NCI-H2081 (cell line): ENCODE results near the gene DCLK1.
A peak's percentile ranks its signal among the peaks of the same experiment; 100 is the strongest.

Experiments
- DNase-seq, 2 experiments: peaks; one replicate each; lab custom pipeline; 2025; lab: John Stamatoyannopoulos, UW

The DCLK1 gene

GRCh38 chr13:35945368-35945767, 185.8 kb downstream of the DCLK1 start:
- no peak for DNase-seq

- DNase-seq: no peak
Observed at GRCh38 chr13:35941374-35941773, 189.8 kb downstream of the DCLK1 start.

- no peak for DNase-seq
Observed at GRCh38 chr13:35940734-35941133, 190.4 kb downstream of the DCLK1 start.

- no peak for DNase-seq
Observed at GRCh38 chr13:35936246-35936978, 194.8 kb downstream of the DCLK1 start.

- no peak for DNase-seq
Observed at GRCh38 chr13:35930665-35931631, 200.2 kb downstream of the DCLK1 start.

GRCh38 chr13:35927567-35928021, 203.6 kb downstream of the DCLK1 start:
- DNase-seq: no peak

GRCh38 chr13:35926859-35927530, 204.2 kb downstream of the DCLK1 start:
- DNase-seq: no peak

GRCh38 chr13:35925669-35926068, 205.5 kb downstream of the DCLK1 start:
- no peak for DNase-seq

- DNase-seq: no peak
Observed at GRCh38 chr13:35923347-35923746, 207.8 kb downstream of the DCLK1 start.

- DNase-seq: no peak
Observed at GRCh38 chr13:35920816-35921215, 210.4 kb downstream of the DCLK1 start.

GRCh38 chr13:35917942-35918645, 213.1 kb downstream of the DCLK1 start:
- no peak for DNase-seq

GRCh38 chr13:35917252-35917941, 213.8 kb downstream of the DCLK1 start:
- peak; percentile 34 to 57 for DNase-seq

- no peak for DNase-seq
Observed at GRCh38 chr13:35916146-35916545, 215.0 kb downstream of the DCLK1 start.

- no peak for DNase-seq
Observed at GRCh38 chr13:35914662-35915061, 216.5 kb downstream of the DCLK1 start.

GRCh38 chr13:35912841-35913240, 218.3 kb downstream of the DCLK1 start:
- no peak for DNase-seq

GRCh38 chr13:35909837-35910540, 221.2 kb downstream of the DCLK1 start:
- DNase-seq: peak; percentile 3 to 16

- DNase-seq: no peak
Observed at GRCh38 chr13:35909091-35909490, 222.1 kb downstream of the DCLK1 start.

GRCh38 chr13:35908226-35908625, 223.0 kb downstream of the DCLK1 start:
- DNase-seq: no peak

GRCh38 chr13:35906636-35907035, 224.5 kb downstream of the DCLK1 start:
- DNase-seq: no peak

- DNase-seq: no peak
Observed at GRCh38 chr13:35903075-35903474, 228.1 kb downstream of the DCLK1 start.
